Fibroblast of skin of left biceps (primary cell): Measurements from ENCODE around the gene FCSK.
"Not testable (repeated sequence)": the region's sequence is repeated elsewhere in the genome, so short reads cannot be mapped to it uniquely, and the experiment has no call there.

ENCODE experiments used
- DNase-seq, 2 experiments: peaks; one replicate each; pipeline ENCODE4 v3.0.0-alpha.2; 2013; ENCODE audit warnings: low read depth in 2 of 2

Gene FCSK

GRCh38 chr16:70430667-70431536, 23.5 kb upstream of the FCSK start:
- no peak for DNase-seq

- DNase-seq = no peak
Measured at GRCh38 chr16:70432356-70432722, 22.1 kb upstream of the FCSK start.

GRCh38 chr16:70432723-70433457, 21.5 kb upstream of the FCSK start:
- no peak for DNase-seq

GRCh38 chr16:70433458-70434103, 20.8 kb upstream of the FCSK start:
- peak; percentile 31 to 42 for DNase-seq

GRCh38 chr16:70434484-70435260, 19.7 kb upstream of the FCSK start:
- no peak for DNase-seq

- DNase-seq = peak; percentile 83 to 86
Measured at GRCh38 chr16:70437017-70437581, 17.3 kb upstream of the FCSK start.

- no peak for DNase-seq
Measured at GRCh38 chr16:70437582-70438557, 16.5 kb upstream of the FCSK start.

- no peak for DNase-seq
Measured at GRCh38 chr16:70438585-70438968, 15.8 kb upstream of the FCSK start.

- DNase-seq = peak; percentile 90 to 91
Measured at GRCh38 chr16:70438969-70439862, 15.2 kb upstream of the FCSK start, which contains the start of gene ST3GAL2. Gene ST3GAL2 (minus strand): TSS chr16:70439100. CDS start chr16:70398530, 40,570 bp downstream.

- no peak for DNase-seq
Measured at GRCh38 chr16:70440009-70440692, 14.2 kb upstream of the FCSK start.

- no peak for DNase-seq
Measured at GRCh38 chr16:70441406-70441990, 12.9 kb upstream of the FCSK start.

- DNase-seq = no peak
Measured at GRCh38 chr16:70442344-70442743, 12.1 kb upstream of the FCSK start.

- DNase-seq = no peak
Measured at GRCh38 chr16:70444249-70445063, 9.9 kb upstream of the FCSK start.

GRCh38 chr16:70448075-70448474, 6.3 kb upstream of the FCSK start:
- DNase-seq = no peak

GRCh38 chr16:70450142-70451003, 4.0 kb upstream of the FCSK start:
- DNase-seq = not testable (repeated sequence)

- not testable (repeated sequence) for DNase-seq
Measured at GRCh38 chr16:70451004-70451340, 3.4 kb upstream of the FCSK start.
